IMR-90 (cell line): ENCODE data around the gene PTPRN2. TPM values are rescaled to one million over a fixed set of nuclear protein-coding genes. Genes with fewer than 3 reads are reported as not detected.

Experiments used
- ATAC-seq: fragments of 200-7000 bp; cut with Tn5 transposase; 2 replicates; pipeline ENCODE4 v1.9.1; 2020; ENCODE audit warnings: low read depth, mild to moderate bottlenecking, moderate library complexity
- BruUV-seq: library from RNA; stranded (reverse); fragments of 400-500 nt; replicated peaks from 2 replicates; lab custom pipeline; 2021; lab: Mats Ljungman, UMichigan
- CTCF ChIA-PET: fragments of 300-600 bp; formaldehyde crosslinking; extraction: SDS; loops from one replicate; lab custom pipeline; 2021; ENCODE audit warnings: antibody characterized with exemption; lab: Yijun Ruan, JAX
- POLR2A ChIA-PET: fragments of 300-600 bp; sonication (Branson Sonifier 250); formaldehyde crosslinking; loops from one replicate; lab custom pipeline; 2022; ENCODE audit warnings: antibody characterized with exemption; ENCODE audit not compliant: unreplicated experiment; lab: Charles Lee
- DNase-seq: peaks from one replicate; pipeline ENCODE4 v3.0.0; 2013
- H2AFZ ChIP-seq: replicated peaks from 2 replicates; pipeline ENCODE3; 2013; ENCODE audit warnings: low read length, mild to moderate bottlenecking; ENCODE audit not compliant: poor library complexity
- H2AK5ac ChIP-seq: 2 replicates; pipeline ENCODE4 v1.6.1; 2013; ENCODE audit warnings: low read depth, low read length, inconsistent platforms
- H2AK9ac ChIP-seq: replicated peaks from 2 replicates; pipeline ENCODE3; 2013; ENCODE audit warnings: mild to moderate bottlenecking, low read depth, low read length, moderate library complexity; ENCODE audit not compliant: poor library complexity
- H2BK120ac ChIP-seq: 2 replicates; pipeline ENCODE4 v1.6.1; 2013; ENCODE audit warnings: low read depth, low read length, inconsistent platforms
- H2BK15ac ChIP-seq: 3 replicates; pipeline ENCODE4 v1.6.1; 2013; ENCODE audit warnings: low read depth, low read length, inconsistent platforms
- H2BK20ac ChIP-seq: 2 replicates; pipeline ENCODE4 v1.6.1; 2013; ENCODE audit warnings: low read depth, mild to moderate bottlenecking, inconsistent platforms, low read length, moderate library complexity
- H2BK5ac ChIP-seq: 2 replicates; pipeline ENCODE4 v1.6.1; 2013; ENCODE audit warnings: mild to moderate bottlenecking, low read depth, low read length, inconsistent platforms; ENCODE audit not compliant: poor library complexity, severe bottlenecking
- H3K14ac ChIP-seq: replicated peaks from 2 replicates; pipeline ENCODE4 v1.6.1; 2013; ENCODE audit warnings: low read depth, low read length, inconsistent platforms
- H3K18ac ChIP-seq: 2 replicates; pipeline ENCODE4 v1.6.1; 2013; ENCODE audit warnings: low read depth, low read length, control low read depth
- H3K23ac ChIP-seq: 2 replicates; pipeline ENCODE4 v1.6.1; 2013; ENCODE audit warnings: low read depth, low read length, inconsistent platforms
- H3K27ac ChIP-seq: 2 replicates; pipeline ENCODE4 v1.5.1; 2013; ENCODE audit warnings: mild to moderate bottlenecking, control low read depth, low read length; ENCODE audit not compliant: insufficient read depth
- H3K27me3 ChIP-seq: 2 replicates; pipeline ENCODE4 v1.6.1; 2013; ENCODE audit warnings: low read length; ENCODE audit not compliant: control insufficient read depth, insufficient read depth
- H3K36me3 ChIP-seq: 2 replicates; pipeline ENCODE4 v1.6.1; 2013; ENCODE audit warnings: low read length, mixed read lengths; ENCODE audit not compliant: control insufficient read depth, insufficient read depth
- H3K4ac ChIP-seq: 2 replicates; pipeline ENCODE4 v1.6.1; 2013; ENCODE audit warnings: low read depth, low read length, inconsistent platforms
- H3K4me1 ChIP-seq: 2 replicates; pipeline ENCODE4 v1.6.1; 2013; ENCODE audit warnings: low read length, mixed read lengths; ENCODE audit not compliant: control insufficient read depth, insufficient read depth
- H3K4me2 ChIP-seq: 2 replicates; pipeline ENCODE4 v1.6.1; 2013; ENCODE audit warnings: low read depth, mild to moderate bottlenecking, control low read depth, low read length, moderate library complexity
- H3K4me3 ChIP-seq: 2 replicates; pipeline ENCODE4 v1.5.1; 2013; ENCODE audit warnings: low read depth, mild to moderate bottlenecking, control low read depth, low read length, moderate library complexity; ENCODE audit not compliant: insufficient read depth
- H3K56ac ChIP-seq: 2 replicates; pipeline ENCODE4 v1.6.1; 2013; ENCODE audit warnings: low read length, inconsistent platforms; ENCODE audit not compliant: insufficient read depth; ENCODE audit errors: extremely low read depth
- H3K79me1 ChIP-seq, 2 experiments: 2 replicates each; pipeline ENCODE4 v1.6.1; 2013; ENCODE audit warnings: low read length in 2 of 2, inconsistent platforms in 1 of 2, low read depth in 1 of 2
- H3K9ac ChIP-seq: 2 replicates; pipeline ENCODE4 v1.6.1; 2013; ENCODE audit warnings: low read depth, low read length, control low read depth
- H3K9me1 ChIP-seq: 2 replicates; pipeline ENCODE4 v1.6.1; 2013; ENCODE audit warnings: low read length, inconsistent platforms; ENCODE audit not compliant: insufficient read depth
- H3K9me3 ChIP-seq: 2 replicates; pipeline ENCODE4 v1.6.1; 2013; ENCODE audit warnings: low read length; ENCODE audit not compliant: control insufficient read depth, insufficient read depth
- H4K20me1 ChIP-seq: 2 replicates; pipeline ENCODE4 v1.6.1; 2013; ENCODE audit warnings: low read length, inconsistent platforms; ENCODE audit not compliant: insufficient read depth
- H4K5ac ChIP-seq: 2 replicates; pipeline ENCODE4 v1.6.1; 2013; ENCODE audit warnings: mild to moderate bottlenecking, low read depth, low read length, control low read depth
- H4K8ac ChIP-seq, 2 experiments: 2 replicates each; pipeline ENCODE4 v1.6.1; 2013; ENCODE audit warnings: low read depth in 2 of 2, low read length in 2 of 2, control low read depth in 1 of 2, inconsistent platforms in 1 of 2
- H4K91ac ChIP-seq: 2 replicates; pipeline ENCODE4 v1.6.1; 2013; ENCODE audit warnings: low read depth, low read length, inconsistent platforms; ENCODE audit not compliant: insufficient read depth
- BHLHE40 ChIP-seq: fragments of 150-350 bp; IDR thresholded peaks from 2 replicates; pipeline ENCODE4 v1.6.1; 2016; ENCODE audit warnings: mild to moderate bottlenecking, low read depth, low read length
- CHD1 ChIP-seq: IDR thresholded peaks from 2 replicates; pipeline ENCODE4 v1.6.1; 2012; ENCODE audit warnings: low read depth, low read length, improper control_type of control experiment
- CTCF ChIP-seq: conservative IDR thresholded peaks from 2 replicates; pipeline ENCODE4 v1.5.1; 2012; ENCODE audit warnings: mild to moderate bottlenecking, low read depth, low read length, improper control_type of control experiment
- FOS ChIP-seq: fragments of 150-350 bp; IDR thresholded peaks from 2 replicates; pipeline ENCODE4 v1.6.1; 2016; ENCODE audit warnings: low read depth, low read length
- MAFK ChIP-seq: IDR thresholded peaks from 2 replicates; pipeline ENCODE4 v1.6.1; 2012; ENCODE audit warnings: low read depth, low read length, improper control_type of control experiment
- MAZ ChIP-seq: IDR thresholded peaks from 2 replicates; pipeline ENCODE4 v1.6.1; 2012; ENCODE audit warnings: low read depth, mild to moderate bottlenecking, low read length, improper control_type of control experiment, moderate library complexity, borderline replicate concordance
- NFE2L2 ChIP-seq: fragments of 150-350 bp; IDR thresholded peaks from 2 replicates; pipeline ENCODE4 v1.6.1; 2016; ENCODE audit warnings: low read depth, mild to moderate bottlenecking, low read length
- RAD21 ChIP-seq: IDR thresholded peaks from 2 replicates; pipeline ENCODE4 v1.6.1; 2012; ENCODE audit warnings: low read length, improper control_type of control experiment
- RFX5 ChIP-seq: IDR thresholded peaks from 2 replicates; pipeline ENCODE4 v1.8.0; 2012; ENCODE audit warnings: low read depth, mild to moderate bottlenecking, low read length, moderate library complexity
- WGBS, 2 experiments: methylation state at CpG; one replicate each; pipeline versions ENCODE4 v1.1.5 to v1.1.7; 2013; ENCODE audit warnings: missing lambda C conversion rate in 2 of 2; ENCODE audit not compliant: insufficient read length in 1 of 2; ENCODE audit errors: extremely low coverage in 2 of 2; 5-methylcytosine and 5-hydroxymethylcytosine counted together
- dilution Hi-C: fragments of 300-500 bp; cut with HindIII; formaldehyde crosslinking; loops from one replicate; pipeline ENCODE4 v1.14.3; 2018; ENCODE audit warnings: low sequenced_read_pairs; ENCODE audit not compliant: unreplicated experiment
- in situ Hi-C: fragments of 300-500 bp; cut with MboI; formaldehyde crosslinking; loops from 3 replicates; pipeline ENCODE4 v1.14.3; 2019; ENCODE audit warnings: low sequenced_read_pairs, inconsistent platforms, mixed read lengths
- intact Hi-C: fragments of 100-400 bp; cut with micrococcal nuclease; formaldehyde crosslinking; loops from 2 replicates; pipeline ENCODE4 v1.10.0; 2022
- polyA plus RNA-seq, 3 experiments: library from polyadenylated mRNA; depleted of rRNA; stranded (reverse); fragments of >200 nt; gene quantifications; 2 replicates each; pipeline ENCODE4 v1.2.3, GENCODE V29; 2012; ENCODE audit warnings: low replicate concordance in 1 of 3
- total RNA-seq: library from RNA; depleted of rRNA; stranded (reverse); fragments of >200 nt; gene quantifications from 2 replicates; pipeline ENCODE4 v1.2.3, GENCODE V29; 2012

The PTPRN2 gene
- total and polyA plus RNA-seq, 2 of the 4 experiments (the other 2 are of a cell fraction), result 0.03 TPM; not detected in 1

GRCh38 chr7:158270856-158271413 is 316.7 kb downstream of the PTPRN2 start:
- intact Hi-C loops, result no loop called here
- H3K4me2 ChIP-seq, result no peak overlapping the region

More at GRCh38 chr7:158270856-158271413, 316.7 kb downstream of the PTPRN2 start:
- dilution Hi-C loops (no loop called here), in situ Hi-C loops (no loop called here)
- Histone ChIP-seq H3K9me3 (peaks cover 58% of the 10 kb centered on the region), H3K36me3 (no peaks in the 10 kb centered on the region), H3K27me3 (no peaks in the 10 kb centered on the region), H3K4me3 (no peak overlapping the region), H3K79me1 (no peaks in the 10 kb centered on the region), H2BK20ac (no peak overlapping the region), H2AK5ac (no peak overlapping the region), H3K4me1 (no peaks in the 10 kb centered on the region), H3K14ac (no peak overlapping the region), H3K23ac (no peak overlapping the region), H2AK9ac (no peak overlapping the region), H4K5ac (no peak overlapping the region), H4K91ac (no peak overlapping the region), H3K18ac (no peak overlapping the region), H3K4ac (no peak overlapping the region), H3K56ac (no peak overlapping the region), H3K9ac (no peak overlapping the region), H2AFZ (no peak overlapping the region), H2BK15ac (no peak overlapping the region), H3K9me1 (no peaks in the 10 kb centered on the region), H4K8ac (no peak overlapping the region), H3K27ac (no peak overlapping the region), H2BK5ac (no peak overlapping the region), H4K20me1 (no peaks in the 10 kb centered on the region), H2BK120ac (no peak overlapping the region)
- POLR2A ChIA-PET, result no interaction called here
- CTCF ChIA-PET, result no interaction called here
- no peak for TF ChIP-seq CTCF
- TF ChIP-seq BHLHE40, result no peak
- no peak for TF ChIP-seq CHD1
- no peak for TF ChIP-seq RAD21
- TF ChIP-seq NFE2L2, result no peak
- no peak for TF ChIP-seq FOS
- TF ChIP-seq RFX5, result no peak
- no peak for TF ChIP-seq MAZ
- TF ChIP-seq MAFK, result no peak
- no peak for DNase-seq
- no TSS peak for BruUV-seq
- WGBS, 2 experiments, result 90% methylated on average over 4 of the region's 9 CpGs; no CpG with 5 or more reads in 1 of the 2 experiments
- no peak for ATAC-seq
